Loucy (cell line): ENCODE measurements around the gene LCTL.
A peak's percentile ranks its signal among the peaks of the same experiment; 100 is the strongest.
"Not testable (repeated sequence)": the region's sequence is repeated elsewhere in the genome, so short reads cannot be mapped to it uniquely, and the experiment has no call there.

Experiments used
- H2AFZ ChIP-seq: fragments of 200-600 bp; sonication (generic); 2 replicates; pipeline ENCODE4 v1.6.0; 2016; ENCODE audit warnings: antibody characterized with exemption, mild to moderate bottlenecking, low read length, moderate library complexity
- H3F3A ChIP-seq: fragments of 200-600 bp; 2 replicates; pipeline ENCODE4 v1.6.0; 2016; ENCODE audit warnings: antibody characterized with exemption, low read depth, mild to moderate bottlenecking
- H3K27me3 ChIP-seq: fragments of 200-600 bp; sonication (generic); 2 replicates; pipeline ENCODE4 v1.6.1; 2014; ENCODE audit warnings: low read length, mild to moderate bottlenecking; ENCODE audit not compliant: insufficient read depth, poor library complexity, severe bottlenecking
- H3K36me3 ChIP-seq: fragments of 200-600 bp; sonication (generic); 2 replicates; pipeline ENCODE4 v1.6.1; 2016; ENCODE audit warnings: low read length; ENCODE audit not compliant: insufficient read depth
- H3K4me1 ChIP-seq: fragments of 200-600 bp; sonication (generic); 2 replicates; pipeline ENCODE4 v1.5.1; 2014; ENCODE audit warnings: low read length, mild to moderate bottlenecking; ENCODE audit not compliant: insufficient read depth, poor library complexity, severe bottlenecking
- H3K4me2 ChIP-seq: fragments of 200-600 bp; sonication (generic); 2 replicates; pipeline ENCODE4 v1.6.0; 2014; ENCODE audit warnings: antibody characterized with exemption, low read length, low read depth, mild to moderate bottlenecking; ENCODE audit not compliant: poor library complexity, severe bottlenecking
- H3K4me3 ChIP-seq: fragments of 200-600 bp; sonication (generic); 2 replicates; pipeline ENCODE4 v1.5.1; 2014; ENCODE audit warnings: low read length, mild to moderate bottlenecking, mixed read lengths; ENCODE audit not compliant: poor library complexity, severe bottlenecking
- H3K79me2 ChIP-seq: fragments of 200-600 bp; sonication (generic); 2 replicates; pipeline ENCODE4 v1.6.1; 2014; ENCODE audit warnings: low read length; ENCODE audit not compliant: insufficient read depth
- H3K9ac ChIP-seq: fragments of 200-600 bp; sonication (generic); 2 replicates; pipeline ENCODE4 v1.6.0; 2014; ENCODE audit warnings: mild to moderate bottlenecking, low read depth, low read length, moderate library complexity; ENCODE audit not compliant: poor library complexity, severe bottlenecking
- H3K9me2 ChIP-seq: fragments of 200-600 bp; sonication (generic); replicated peaks from 2 replicates; pipeline ENCODE4 v1.6.1; 2016; ENCODE audit warnings: low read depth, low read length, mixed read lengths
- H3K9me3 ChIP-seq: fragments of 200-600 bp; sonication (generic); 2 replicates; pipeline ENCODE4 v1.6.1; 2014; ENCODE audit warnings: mild to moderate bottlenecking, antibody characterized with exemption, low read length, low read depth; ENCODE audit not compliant: insufficient read depth
- H4K20me1 ChIP-seq: fragments of 200-600 bp; sonication (generic); 2 replicates; pipeline ENCODE4 v1.6.0; 2014; ENCODE audit warnings: antibody characterized with exemption, low read length, mild to moderate bottlenecking; ENCODE audit not compliant: insufficient read depth, poor library complexity, severe bottlenecking
- CTCF ChIP-seq: fragments of 200-600 bp; sonication (generic); conservative IDR thresholded peaks from 2 replicates; pipeline ENCODE4 v1.5.1; 2014; ENCODE audit warnings: mild to moderate bottlenecking, antibody characterized with exemption, low read length
- EZH2phosphoT487 ChIP-seq: fragments of 200-600 bp; IDR thresholded peaks from 2 replicates; pipeline ENCODE4 v1.6.1; 2018; ENCODE audit warnings: antibody characterized with exemption, mild to moderate bottlenecking, moderate library complexity, borderline replicate concordance

LCTL gene

GRCh38 chr15:66505430-66505811 lies 60.4 kb downstream of the LCTL start:
- Histone ChIP-seq H3K79me2 (peaks cover 78% of the 10 kb centered on the region), H3K36me3 (peaks cover 29% of the 10 kb centered on the region), H2AFZ (peak overlapping the region; percentile 98), H3K9me2 (no peaks in the 10 kb centered on the region), H3F3A (peaks cover 11% of the 10 kb centered on the region; the same call in 1 of the 2 replicates), H3K9ac (peak overlapping the region; percentile 97), H3K4me1 (peaks cover 56% of the 10 kb centered on the region), H3K9me3 (no peaks in the 10 kb centered on the region), H3K27me3 (peaks cover 7% of the 10 kb centered on the region), H4K20me1 (peaks cover 41% of the 10 kb centered on the region), H3K4me2 (peak overlapping the region; percentile 88), H3K4me3 (peak overlapping the region; percentile 99)
- TF ChIP-seq EZH2phosphoT487: no peak

GRCh38 chr15:66504563-66505429 lies 61.0 kb downstream of the LCTL start, which contains the start of the genes RPL4 and ZWILCH:
Gene RPL4 (minus strand): TSS chr15:66504855. CDS start chr15:66504790, 65 bp downstream.
Gene ZWILCH (plus strand): TSS chr15:66505326. CDS start chr15:66505339, 13 bp downstream.
- H3K4me3 ChIP-seq: peak within 1 kb of the TSS; percentile 99
- no peaks in the 10 kb centered on the region for H3K9me2 ChIP-seq
- peak within 1 kb of the TSS; percentile 97 for H3K9ac ChIP-seq
- peaks cover 84% of the 10 kb centered on the region for H3K79me2 ChIP-seq
- H3K4me1 ChIP-seq: peaks cover 56% of the 10 kb centered on the region
- TF ChIP-seq EZH2phosphoT487 (no peak), CTCF (no peak)
- H2AFZ ChIP-seq: peak within 1 kb of the TSS; percentile 98
- H3K4me2 ChIP-seq: peak within 1 kb of the TSS; percentile 88
- H3K9me3 ChIP-seq: no peaks in the 10 kb centered on the region
- H4K20me1 ChIP-seq: peaks cover 48% of the 10 kb centered on the region
- H3K36me3 ChIP-seq: peaks cover 35% of the 10 kb centered on the region
- H3K27me3 ChIP-seq: peaks cover 7% of the 10 kb centered on the region
- peaks cover 11% of the 10 kb centered on the region; the same call in 1 of the 2 replicates for H3F3A ChIP-seq

- H3F3A ChIP-seq: peaks cover 16% of the 10 kb centered on the region
- H2AFZ ChIP-seq: 0 out of 2 replicates have a peak overlapping the region, but pooled peaks have one; percentile 98
- H3K4me3 ChIP-seq: peak overlapping the region; percentile 99
- no peaks in the 10 kb centered on the region for H3K9me2 ChIP-seq
- H3K9me3 ChIP-seq: no peaks in the 10 kb centered on the region
- H3K36me3 ChIP-seq: peaks cover 43% of the 10 kb centered on the region
- peaks cover 56% of the 10 kb centered on the region for H3K4me1 ChIP-seq
- H3K79me2 ChIP-seq: peaks cover 88% of the 10 kb centered on the region
- H3K4me2 ChIP-seq: peak overlapping the region; percentile 88
- no peak for TF ChIP-seq CTCF
- no peak for TF ChIP-seq EZH2phosphoT487
- H3K27me3 ChIP-seq: peaks cover 7% of the 10 kb centered on the region
- H3K9ac ChIP-seq: peak overlapping the region; percentile 97
- peaks cover 55% of the 10 kb centered on the region for H4K20me1 ChIP-seq
These were observed 61.8 kb downstream of the LCTL start for GRCh38 chr15:66503780-66504562.

- Histone ChIP-seq H3K4me2 (peak overlapping the region; percentile 88), H4K20me1 (peaks cover 64% of the 10 kb centered on the region), H3K36me3 (peaks cover 51% of the 10 kb centered on the region), H3K79me2 (peaks cover 88% of the 10 kb centered on the region), H3K9ac (peak overlapping the region; percentile 97), H3F3A (peaks cover 23% of the 10 kb centered on the region), H3K4me1 (peaks cover 49% of the 10 kb centered on the region), H3K4me3 (peak overlapping the region; percentile 99)
- H2AFZ ChIP-seq, H3K9me3 ChIP-seq, H3K27me3 ChIP-seq, H3K9me2 ChIP-seq: not testable (repeated sequence)
These were observed 62.7 kb downstream of the LCTL start for GRCh38 chr15:66503041-66503648.
